ENCODE measurements around the gene GALNT18. TPM values are rescaled to one million over a fixed set of nuclear protein-coding genes. Genes with fewer than 3 reads are reported as not detected.

The GALNT18 gene
- total and polyA plus RNA-seq, 8 donors = 16.4 to 42.6 (median 23.0) TPM

- no peaks in the 10 kb centered on the region for H3K4me1 ChIP-seq
- DNase-seq = peak in 2 of 4 donors; percentile 20 to 47
- no peaks in the 10 kb centered on the region for H3K27me3 ChIP-seq
- H3K36me3 ChIP-seq = no peaks in the 10 kb centered on the region
- ATAC-seq = peak; percentile 64
- no peak for TF ChIP-seq CTCF (IDR thresholded peaks at IDR 0.05)
- no peak overlapping the region for H3K4me3 ChIP-seq
- intact Hi-C loops (cut with DNase I) = no loop called here
- H3K27ac ChIP-seq = no peak overlapping the region
- no peaks in the 10 kb centered on the region for H3K9me3 ChIP-seq
Observed at GRCh38 chr11:11486002-11486401, 135.8 kb downstream of the GALNT18 start.

GRCh38 chr11:11483627-11484026 lies 138.2 kb downstream of the GALNT18 start:
- intact Hi-C loops (cut with DNase I) = no loop called here
- DNase-seq = no peak
- Histone ChIP-seq H3K9me3 (no peaks in the 10 kb centered on the region), H3K36me3 (no peaks in the 10 kb centered on the region), H3K4me1 (no peaks in the 10 kb centered on the region), H3K27ac (no peak overlapping the region), H3K4me3 (no peak overlapping the region), H3K27me3 (no peaks in the 10 kb centered on the region)
- no peak for ATAC-seq
- no peak for TF ChIP-seq CTCF (IDR thresholded peaks at IDR 0.05)

GRCh38 chr11:11482730-11483129 lies 139.1 kb downstream of the GALNT18 start:
- H3K36me3 ChIP-seq = no peaks in the 10 kb centered on the region
- ATAC-seq (no peak), DNase-seq (no peak)
- H3K27ac ChIP-seq = no peak overlapping the region
- TF ChIP-seq CTCF (IDR thresholded peaks at IDR 0.05) = no peak
- H3K4me3 ChIP-seq = no peak overlapping the region
- H3K4me1 ChIP-seq = no peaks in the 10 kb centered on the region
- H3K27me3 ChIP-seq = no peaks in the 10 kb centered on the region
- intact Hi-C loops (cut with DNase I) = no loop called here
- H3K9me3 ChIP-seq = no peaks in the 10 kb centered on the region

- no peaks in the 10 kb centered on the region for H3K36me3 ChIP-seq
- TF ChIP-seq CTCF (IDR thresholded peaks at IDR 0.05) = no peak
- intact Hi-C loops (cut with DNase I) = no loop called here
- no peak overlapping the region for H3K27ac ChIP-seq
- ATAC-seq (no peak), DNase-seq (no peak)
- H3K4me3 ChIP-seq = no peak overlapping the region
- no peaks in the 10 kb centered on the region for H3K9me3 ChIP-seq
- no peaks in the 10 kb centered on the region for H3K27me3 ChIP-seq
- H3K4me1 ChIP-seq = no peaks in the 10 kb centered on the region
Observed at GRCh38 chr11:11481371-11481770, 140.4 kb downstream of the GALNT18 start.

- ATAC-seq (no peak), DNase-seq (no peak)
- H3K27ac ChIP-seq = no peak overlapping the region
- H3K27me3 ChIP-seq = no peaks in the 10 kb centered on the region
- intact Hi-C loops (cut with DNase I) = no loop called here
- H3K36me3 ChIP-seq = no peaks in the 10 kb centered on the region
- H3K4me3 ChIP-seq = no peak overlapping the region
- no peaks in the 10 kb centered on the region for H3K9me3 ChIP-seq
- no peaks in the 10 kb centered on the region for H3K4me1 ChIP-seq
- no peak for TF ChIP-seq CTCF (IDR thresholded peaks at IDR 0.05)
Observed at GRCh38 chr11:11480971-11481370, 140.8 kb downstream of the GALNT18 start.
